Femur (tissue), 1 donor: ENCODE measurements around the gene TNFAIP2.
A peak's percentile ranks its signal among the peaks of the same experiment; 100 is the strongest.

Experiments used
- DNase-seq: peaks from one replicate; pipeline ENCODE4 v3.0.0-alpha.2; 2017

TNFAIP2 gene

DNA sequence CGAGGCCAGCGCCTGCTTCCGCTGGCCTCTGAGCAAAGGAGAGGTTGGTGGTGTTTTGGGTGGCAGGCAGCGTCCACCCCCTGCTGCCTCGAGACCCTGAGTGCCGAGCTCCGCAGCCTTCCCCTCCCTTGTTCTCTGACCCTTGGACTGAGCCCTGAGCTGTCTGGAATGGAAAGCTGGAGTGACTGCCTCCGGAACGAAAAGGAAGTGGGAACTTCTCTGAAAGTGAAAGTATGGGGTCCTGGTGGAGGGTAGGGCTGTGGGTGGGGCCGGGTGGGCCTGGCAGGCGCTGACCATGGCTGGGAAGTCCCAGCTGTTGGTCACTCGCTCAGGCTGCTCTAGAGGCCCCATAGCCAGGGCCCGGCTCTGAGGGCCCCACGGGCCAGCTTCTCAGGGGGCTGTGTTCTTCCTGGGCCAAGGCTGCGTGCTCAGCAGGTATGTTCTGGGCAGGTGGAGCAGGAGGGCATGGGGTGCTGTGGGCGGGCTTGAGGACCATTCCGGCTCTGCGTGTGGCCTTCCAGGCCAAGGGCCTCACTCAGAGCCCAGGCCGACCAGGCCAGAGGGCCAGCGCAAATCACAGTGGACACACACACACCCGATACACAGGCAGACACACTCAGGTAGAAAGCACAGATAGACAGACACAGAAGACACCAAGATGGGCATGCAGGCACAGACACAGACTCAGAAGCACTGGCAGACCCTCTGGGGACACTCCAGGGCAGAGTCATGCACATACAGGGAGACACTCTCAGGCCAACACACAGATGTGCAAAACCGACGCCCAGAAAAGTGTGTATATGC lies 28.7 kb upstream of the TNFAIP2 start, which contains the start of gene EXOC3L4:
Gene EXOC3L4, plus strand, starts transcription at position 320 of the 804 bp plus-strand sequence. CDS start 5,495 bp downstream, outside the sequence.
- DNase-seq, result no peak

DNA sequence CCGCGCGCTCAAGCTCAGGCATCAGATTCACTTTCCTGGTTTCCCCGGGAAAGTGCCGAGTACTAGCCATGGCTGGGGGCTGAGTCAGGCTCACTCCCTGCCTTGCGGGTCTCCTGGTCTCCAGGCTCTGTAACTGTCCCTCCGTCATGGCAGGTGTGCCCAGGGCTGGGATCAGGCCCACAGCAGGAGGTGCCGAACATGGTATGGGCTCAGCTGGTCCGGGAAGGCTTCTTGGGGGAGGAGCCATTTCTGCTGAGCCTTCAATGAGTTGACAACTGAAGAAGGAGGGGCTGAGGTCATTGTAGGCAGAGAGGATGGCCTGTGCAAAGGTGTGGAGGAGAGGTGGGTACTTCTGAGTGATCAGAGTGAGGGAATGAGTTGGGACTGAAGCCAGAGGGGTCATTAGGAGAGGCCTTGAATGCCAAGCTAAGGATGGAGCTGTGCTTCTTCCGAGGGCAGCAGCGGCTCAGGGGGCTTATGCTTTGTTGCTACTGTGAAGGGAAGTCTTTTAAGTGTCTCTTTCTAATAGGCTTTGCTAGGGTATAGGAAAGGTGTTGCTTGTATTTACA lies 28.0 kb upstream of the TNFAIP2 start:
- DNase-seq, result no peak

DNA sequence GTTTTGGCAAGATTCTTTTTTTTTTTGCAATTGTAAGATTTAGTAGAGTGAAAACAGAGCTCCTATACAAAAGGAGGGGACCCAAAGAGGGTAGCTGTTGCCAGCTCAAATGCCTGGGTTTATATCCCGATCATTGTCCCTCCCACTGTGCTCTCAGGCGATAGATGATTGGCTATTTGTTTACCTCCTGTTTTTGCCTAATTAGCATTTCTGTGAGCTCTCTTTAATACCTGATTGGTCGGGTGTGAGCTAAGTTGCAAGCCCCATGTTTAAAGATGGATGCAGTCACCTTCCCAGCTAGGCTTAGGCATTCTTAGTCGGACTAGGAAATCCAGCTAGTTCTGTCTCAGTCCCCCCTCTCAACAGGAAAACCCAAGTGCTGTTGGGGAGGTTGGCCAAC lies 26.9 kb upstream of the TNFAIP2 start:
- DNase-seq, result no peak

DNA sequence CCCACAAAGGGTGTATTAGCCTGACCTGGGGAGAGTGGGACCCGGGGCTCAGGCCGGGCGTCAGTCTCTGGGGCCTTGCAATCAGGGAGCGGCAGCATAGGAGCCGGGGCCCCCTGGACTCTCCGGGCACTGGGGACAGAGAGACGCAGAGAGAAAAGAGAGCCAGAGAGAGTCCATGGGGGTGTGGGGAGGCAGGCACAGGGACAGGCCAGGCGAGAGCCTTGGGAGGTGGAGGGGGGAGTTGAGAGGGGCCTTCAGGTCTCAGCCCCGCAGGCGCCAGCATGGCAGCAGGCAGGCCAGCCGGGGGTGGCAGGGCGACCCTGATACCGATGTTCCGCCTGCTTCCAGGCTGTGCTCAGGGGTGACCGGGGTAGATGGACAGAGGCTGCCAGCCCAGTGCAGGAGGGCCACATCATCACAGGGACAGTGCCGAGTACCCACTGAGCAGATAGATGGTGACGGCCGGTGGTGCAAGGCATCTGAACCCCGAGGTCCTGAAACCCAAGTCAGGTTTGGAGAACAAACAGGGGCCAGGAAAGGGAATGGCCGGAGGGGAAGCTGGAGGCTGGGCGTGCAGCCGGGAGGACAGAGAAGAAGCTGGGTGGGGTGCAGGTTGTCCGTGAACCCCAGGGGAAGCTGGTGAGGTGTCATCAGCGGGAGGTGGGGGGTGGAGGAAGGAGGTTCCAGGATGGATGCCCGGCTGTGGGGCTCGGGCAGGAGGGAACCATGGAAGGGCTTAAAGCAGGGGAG lies 25.8 kb upstream of the TNFAIP2 start:
- no peak for DNase-seq

DNA sequence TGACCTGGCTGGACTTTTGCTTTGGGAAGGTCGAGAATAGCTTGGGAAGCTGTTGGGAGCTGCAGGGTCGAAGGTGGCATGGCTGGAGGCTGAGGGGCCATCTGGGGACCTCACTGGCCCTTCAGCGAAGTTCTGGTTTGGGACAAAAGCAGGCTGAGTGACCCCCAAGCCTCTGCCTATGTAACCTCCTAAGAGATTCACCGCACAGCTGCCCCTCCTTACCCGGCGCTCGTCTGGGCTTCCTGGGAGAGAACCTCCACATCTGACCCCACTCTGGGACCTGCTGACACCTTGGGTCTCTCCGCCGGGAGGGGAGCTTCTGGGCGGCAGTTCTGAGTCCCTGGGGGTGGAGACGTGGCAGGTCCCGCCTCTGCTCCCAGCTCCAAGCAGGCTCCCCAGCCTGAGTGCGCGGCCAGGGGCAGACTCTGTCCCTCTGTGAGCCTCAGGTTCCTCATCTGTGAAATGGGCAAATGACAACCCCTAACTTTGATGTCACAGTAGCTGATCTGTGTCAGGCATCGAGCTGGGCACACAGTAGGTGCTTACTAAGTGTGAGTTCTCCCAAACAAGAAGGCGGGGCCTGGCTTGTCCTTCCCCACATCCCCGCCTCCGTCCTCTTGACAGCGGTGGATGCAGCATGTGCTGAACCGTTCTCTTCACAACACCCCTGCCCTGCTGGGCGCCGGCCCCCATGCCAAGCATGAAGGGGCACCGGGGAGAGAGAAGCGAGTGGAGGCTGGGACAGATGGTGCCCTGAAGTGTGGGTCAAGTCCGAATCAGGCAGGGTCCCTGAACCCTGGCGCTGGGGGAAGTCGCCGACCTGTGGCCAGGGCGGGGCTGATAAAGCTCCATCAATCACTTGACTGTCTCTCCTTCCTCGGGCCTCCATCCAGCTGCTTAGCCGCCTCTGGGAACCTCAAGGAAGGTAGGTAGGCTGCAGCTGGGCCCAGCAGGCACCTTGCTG lies 25.0 kb upstream of the TNFAIP2 start:
- no peak for DNase-seq

DNA sequence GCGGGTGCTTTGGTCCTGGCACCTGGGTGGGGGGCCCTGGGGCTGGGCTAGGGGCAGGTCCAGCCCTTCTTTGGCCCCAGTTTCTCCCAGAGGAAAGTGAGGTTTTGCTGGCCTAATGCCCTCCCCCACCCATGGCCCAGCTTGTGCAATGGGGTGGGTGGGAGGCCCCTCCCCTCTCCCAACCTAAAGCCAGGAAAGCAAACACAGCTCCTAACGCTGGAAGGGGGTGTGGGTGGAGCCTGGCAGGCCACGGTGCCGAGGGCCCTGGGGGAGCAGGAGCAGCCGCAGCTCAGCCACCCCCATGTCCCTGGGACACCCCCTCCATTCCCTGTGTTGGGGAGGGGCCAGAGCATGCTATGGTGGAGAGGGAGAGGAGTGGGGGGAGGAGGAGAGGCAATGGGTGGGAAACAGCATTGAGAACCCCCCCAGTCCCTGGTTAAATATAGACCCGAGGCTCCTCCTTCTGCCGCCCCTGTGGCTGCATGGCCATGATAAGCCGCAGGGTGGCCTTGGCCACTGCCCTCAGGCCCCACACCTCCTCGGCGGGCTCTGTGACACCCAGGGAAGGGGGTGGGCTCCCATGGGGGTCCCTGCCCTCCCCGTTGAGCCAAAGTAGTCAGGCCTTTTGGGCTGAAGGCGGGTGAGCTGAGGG lies 24.1 kb upstream of the TNFAIP2 start:
- DNase-seq, result no peak

DNA sequence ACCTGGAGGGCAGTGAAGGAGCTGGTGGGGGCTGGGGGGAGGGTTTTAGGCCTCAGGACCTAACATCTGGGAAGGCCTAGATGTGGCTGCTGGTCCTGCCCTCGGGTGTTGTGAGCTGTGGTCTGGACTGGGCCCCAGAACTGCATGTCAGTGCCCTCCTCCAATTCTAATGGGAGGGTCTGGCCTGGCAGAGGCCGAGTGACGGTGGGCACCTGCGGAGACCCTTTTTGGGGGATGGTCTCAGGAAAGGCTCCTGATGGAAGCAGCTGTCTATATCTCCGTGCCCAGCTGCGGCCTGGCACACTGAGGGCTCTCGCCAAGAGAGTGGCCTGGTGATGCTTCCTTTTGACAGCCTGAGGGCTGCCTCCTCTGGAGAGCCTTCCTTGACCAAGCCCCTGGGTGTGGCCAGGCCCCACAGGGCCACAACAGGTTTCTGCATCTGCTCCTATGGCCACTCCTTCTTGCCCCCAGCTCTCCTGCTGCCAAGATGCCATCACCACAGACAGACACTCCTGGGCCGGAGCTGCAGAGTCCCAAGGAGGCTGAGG lies 23.5 kb upstream of the TNFAIP2 start:
- no peak for DNase-seq

DNA sequence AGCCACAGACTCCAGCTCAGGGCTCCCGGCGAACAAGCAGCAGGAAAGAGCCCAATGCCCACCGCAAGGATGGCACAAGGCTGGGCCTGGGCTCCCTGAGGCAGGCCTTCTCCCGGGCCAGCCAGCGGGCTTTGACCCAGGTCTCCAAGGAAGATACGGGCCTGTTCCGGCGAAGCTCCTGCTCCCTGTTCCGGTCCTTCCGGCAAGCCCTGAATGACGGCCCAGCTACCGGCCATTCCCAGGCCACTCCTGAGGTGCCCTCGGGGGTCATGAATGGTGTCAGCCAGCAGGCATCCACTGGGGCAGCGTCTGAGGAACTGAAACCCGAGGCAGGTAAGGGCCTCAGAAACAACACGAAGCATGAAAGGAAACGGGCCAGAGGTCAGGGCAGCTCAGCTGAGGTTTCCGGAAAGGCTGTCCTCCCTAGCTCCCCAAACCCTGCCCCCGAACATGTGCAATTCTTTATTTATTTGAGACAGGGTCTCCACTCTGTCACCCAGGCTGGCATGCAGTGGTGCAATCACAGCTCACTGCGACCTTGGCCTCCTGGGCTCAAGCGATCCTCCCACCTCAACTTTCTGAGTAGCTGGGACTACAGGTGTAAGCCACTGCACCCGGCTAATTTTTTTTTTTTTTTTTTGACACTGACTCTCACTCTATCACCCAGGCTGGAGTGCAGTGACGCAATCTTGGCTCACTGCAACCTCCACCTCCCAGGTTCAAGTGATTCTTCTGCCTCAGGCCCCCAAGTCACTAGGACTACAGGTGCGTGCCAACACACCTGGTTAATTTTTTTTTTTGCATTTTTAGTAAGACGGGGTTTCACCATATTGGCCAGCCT lies 22.8 kb upstream of the TNFAIP2 start:
- no peak for DNase-seq

DNA sequence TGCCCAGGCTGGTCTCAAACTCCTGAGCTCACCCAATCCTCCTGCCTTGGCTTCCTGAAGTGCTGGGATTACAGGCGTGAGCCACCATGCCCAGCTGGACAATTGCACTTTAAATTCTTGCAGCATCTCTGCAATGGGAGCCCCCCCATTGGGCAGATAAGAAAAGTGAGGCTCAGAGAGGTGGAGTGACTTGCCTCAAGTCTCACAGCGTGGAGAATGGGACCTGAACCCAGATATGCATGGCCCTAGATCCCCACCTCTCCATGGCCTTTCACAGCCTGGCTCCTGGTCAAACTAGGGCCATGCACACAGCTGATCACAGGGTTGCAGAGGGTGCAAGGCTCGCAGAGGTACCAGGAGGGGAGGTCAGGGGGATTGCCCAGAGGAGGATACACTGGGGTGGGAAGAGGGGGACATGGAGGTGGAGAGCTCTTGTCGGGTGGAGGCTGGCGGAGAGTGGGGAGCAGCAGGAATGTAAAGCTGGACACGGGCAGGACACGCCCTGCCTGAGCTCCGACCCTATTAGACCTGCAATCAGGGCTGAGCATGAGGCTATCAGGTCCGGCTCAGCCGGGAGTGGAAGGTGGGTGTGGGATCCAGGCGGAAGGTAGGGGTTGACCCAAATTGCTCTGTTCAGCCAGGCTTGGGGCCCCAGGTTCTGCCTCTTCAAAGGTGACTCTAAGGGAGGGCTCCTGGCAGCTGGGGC lies 21.9 kb upstream of the TNFAIP2 start:
- DNase-seq, result no peak

DNA sequence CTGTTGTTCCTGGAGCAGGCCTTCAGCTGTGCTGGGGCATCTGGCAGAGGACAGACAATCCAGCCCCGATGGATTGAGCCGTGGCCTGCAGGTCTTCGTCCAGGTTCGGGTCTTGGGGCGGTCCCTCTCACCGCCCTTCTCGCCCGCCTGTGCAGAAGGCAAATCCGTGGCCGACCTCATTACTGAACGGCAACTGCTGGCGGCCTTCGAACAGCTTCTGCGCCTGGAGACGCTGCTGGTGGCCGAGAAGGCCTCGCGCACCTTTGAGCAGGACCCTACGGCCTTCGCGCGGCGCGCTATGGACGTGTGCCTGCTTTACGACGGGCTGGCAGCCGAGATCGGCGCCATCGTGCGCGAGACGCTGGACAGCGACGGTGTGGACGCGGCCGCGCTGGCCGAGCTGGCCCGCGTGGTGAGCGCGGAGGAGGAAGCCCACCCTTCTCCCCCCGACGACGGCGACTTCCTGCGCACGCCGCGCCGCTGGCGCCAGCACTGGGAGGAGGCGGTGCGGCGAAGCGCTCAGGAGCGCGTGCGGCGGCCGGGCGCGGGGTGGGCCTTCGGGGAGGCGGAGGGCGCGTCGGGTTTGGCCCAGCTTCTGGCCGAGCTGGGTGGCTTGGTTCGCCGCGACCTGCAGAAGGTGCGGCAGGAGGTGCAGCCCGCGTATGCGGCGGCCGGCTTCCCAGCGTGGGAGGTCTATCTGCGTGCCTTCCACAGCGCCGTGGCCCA lies 21.1 kb upstream of the TNFAIP2 start:
- no peak for DNase-seq

DNA sequence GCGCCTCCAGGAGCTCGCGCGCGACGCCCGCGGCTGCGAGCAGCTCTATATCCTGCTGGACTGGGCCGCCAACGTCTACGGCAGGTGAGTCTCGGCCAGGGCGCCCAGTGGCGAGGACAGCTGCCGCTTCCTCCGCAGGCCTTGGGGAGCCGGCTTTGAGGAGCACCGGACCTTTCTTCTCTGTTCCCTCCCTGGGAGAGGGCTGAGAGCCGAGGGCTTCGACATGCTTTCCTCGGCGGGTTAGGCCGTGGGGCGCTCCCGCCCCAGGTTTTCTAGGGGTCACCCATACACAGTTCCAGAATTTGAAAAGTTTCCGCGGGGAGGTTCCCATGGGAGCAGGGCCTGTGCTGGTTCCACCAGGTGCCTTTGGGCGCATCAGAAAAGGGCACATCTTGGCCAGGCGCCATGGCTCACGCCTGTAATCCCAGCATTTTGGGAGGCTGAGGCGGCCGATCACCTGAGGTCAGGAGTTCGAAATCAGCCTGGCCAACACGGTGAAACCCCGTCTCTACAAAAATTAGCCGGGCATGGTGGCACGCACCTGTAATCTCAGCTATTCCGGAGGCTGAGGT lies 20.5 kb upstream of the TNFAIP2 start:
- DNase-seq, result no peak

DNA sequence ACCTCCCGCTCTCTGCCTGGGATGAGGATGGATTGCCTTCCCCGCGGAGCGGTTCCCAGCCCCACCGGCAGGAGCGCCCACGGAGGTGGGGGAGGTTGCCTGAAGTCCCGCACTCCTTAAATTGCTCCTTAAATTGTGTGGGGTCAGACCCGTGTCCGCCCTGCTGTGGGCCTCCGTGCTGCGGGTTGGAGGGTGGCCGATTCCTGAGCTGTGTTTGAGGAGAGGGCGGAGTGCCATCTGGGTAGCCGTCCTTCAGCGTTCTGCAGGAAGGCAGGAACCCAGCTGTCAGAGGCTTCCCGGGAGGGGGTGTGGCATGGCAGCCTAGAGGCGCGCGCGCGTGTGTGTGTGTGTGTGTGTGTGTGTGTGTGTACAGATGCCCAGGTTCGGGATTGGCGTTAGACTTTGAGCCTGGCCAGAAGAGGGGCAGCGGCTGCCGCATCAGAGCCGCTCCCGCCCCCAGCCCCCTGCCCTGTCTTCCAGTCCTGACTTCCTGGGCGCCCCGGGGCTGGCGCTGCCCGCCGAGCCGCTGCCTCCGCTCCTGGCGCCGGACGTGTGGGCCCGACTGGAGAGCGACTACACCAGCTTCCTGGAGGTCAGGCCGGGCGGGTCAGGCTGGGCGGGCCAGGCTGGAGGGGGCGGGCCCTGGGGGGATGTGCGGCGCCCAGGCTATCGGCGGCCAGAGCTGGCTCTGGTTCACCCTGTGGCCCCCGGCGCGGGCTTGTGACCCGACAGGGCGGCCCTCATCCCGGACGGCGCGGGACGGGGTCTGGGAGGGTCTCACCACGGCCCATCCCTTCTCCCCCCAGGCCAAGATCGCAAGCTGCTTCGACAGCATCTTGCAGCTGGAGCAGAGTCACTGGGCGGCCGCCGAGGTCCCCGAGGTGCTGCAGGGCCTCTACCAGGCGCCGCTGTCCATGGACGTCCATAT lies 19.5 kb upstream of the TNFAIP2 start:
- DNase-seq, result peak; percentile 83

DNA sequence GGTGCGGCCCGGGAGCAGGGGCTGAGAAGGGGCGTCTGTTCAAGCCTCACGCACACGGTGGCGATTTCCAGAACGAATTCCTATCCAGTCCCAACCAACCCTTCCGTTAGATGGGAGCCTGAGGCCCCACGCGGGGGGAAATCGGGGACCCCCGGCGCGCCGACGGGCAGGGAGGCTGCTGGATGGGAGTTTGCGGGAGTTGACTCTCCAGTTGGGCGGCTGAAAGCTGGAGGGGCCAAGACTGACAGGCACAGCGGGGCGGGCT lies 18.9 kb upstream of the TNFAIP2 start:
- no peak for DNase-seq

DNA sequence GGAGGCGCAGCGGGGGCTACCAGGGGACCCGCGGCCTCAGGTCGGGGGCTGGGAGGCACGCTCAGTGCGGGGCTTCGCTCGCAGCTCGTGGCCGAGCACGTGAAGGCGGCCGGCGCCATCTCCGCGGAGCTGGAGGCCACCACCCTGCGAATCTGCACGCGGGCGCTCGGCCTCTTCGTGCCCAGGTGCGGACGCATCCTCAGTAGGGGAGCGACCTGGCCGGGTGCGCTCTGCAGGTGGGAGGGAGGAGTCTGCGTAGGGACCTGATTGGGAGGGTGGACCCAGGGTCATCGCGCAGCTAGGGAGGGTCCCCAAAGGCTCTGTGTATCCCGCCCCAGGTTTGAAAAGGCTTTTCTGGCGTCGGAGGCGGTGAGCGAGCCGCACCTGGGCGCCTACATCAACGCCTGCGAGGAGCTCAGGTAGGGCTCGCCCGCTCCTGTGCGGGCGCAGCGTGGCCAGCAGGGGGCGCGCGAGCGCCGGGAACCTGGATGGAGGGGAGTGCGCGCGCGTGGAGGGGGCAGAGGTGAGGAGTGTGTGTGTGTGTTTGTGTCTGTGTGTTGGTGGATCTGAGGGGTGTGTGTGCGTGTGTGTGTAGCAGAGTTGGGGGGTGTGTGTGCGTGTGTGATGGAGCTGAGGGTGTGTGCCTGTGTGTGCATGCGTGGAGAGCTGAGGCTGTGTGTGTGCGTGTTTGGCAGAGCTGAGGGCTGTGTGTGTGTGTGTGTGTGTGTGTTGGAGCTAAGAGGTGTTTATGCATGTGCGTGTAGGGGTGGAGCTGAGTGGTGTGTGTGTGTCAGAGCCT lies 18.4 kb upstream of the TNFAIP2 start:
- peak; percentile 69 for DNase-seq

DNA sequence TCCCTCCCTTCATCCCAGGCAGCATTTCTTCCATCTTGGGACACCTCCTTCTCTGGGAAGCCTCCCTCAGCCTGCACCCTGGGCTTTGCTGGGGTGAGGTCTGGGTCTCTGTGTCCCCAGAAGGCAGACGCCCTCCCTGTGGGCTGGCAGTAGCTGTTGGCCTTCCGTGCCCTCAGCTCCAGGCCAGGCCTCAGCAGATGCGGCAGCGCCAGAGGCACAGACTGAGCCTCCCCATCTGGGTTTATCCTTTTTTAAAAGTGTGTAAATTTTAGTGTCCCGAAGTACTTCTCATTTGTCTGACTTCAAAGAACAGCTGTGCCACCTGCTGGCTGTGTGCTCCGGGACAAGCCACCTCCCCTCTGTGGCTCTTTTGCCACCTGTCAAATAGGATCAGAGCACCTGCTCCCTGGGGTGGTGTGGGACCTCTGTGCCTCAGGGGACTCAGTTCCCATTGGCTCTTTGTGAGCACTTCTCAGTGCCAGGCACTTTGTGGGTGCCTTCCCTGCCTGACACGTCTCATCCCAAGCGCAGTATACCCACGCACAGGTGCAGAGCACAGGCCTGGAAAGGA lies 17.6 kb upstream of the TNFAIP2 start:
- DNase-seq, result no peak

DNA sequence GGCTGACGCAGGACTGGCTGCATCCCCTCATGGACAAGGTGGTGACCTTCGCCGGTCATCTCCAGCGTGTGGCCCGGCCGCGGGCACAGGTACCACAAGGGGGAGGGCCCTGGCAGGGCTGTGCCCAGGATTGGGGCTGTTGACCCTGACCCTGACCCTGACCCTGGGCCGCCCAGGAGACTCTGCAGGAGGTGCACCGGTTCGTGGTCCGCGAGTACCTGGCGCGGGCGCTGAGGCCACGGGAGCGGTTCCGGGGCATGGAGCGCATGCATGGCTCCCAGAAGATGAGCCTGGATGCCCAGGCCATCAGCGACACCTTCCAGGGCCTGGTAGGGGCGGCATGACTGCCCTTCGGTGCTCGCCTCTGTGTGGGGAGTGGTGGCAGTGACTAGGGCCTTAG lies 15.8 kb upstream of the TNFAIP2 start:
- no peak for DNase-seq
